Measurements from ENCODE around the gene ARHGEF17.
A peak's percentile ranks its signal among the peaks of the same experiment; 100 is the strongest.
"Not testable (repeated sequence)": the region's sequence is repeated elsewhere in the genome, so short reads cannot be mapped to it uniquely, and the experiment has no call there.

ARHGEF17 gene, protein sequence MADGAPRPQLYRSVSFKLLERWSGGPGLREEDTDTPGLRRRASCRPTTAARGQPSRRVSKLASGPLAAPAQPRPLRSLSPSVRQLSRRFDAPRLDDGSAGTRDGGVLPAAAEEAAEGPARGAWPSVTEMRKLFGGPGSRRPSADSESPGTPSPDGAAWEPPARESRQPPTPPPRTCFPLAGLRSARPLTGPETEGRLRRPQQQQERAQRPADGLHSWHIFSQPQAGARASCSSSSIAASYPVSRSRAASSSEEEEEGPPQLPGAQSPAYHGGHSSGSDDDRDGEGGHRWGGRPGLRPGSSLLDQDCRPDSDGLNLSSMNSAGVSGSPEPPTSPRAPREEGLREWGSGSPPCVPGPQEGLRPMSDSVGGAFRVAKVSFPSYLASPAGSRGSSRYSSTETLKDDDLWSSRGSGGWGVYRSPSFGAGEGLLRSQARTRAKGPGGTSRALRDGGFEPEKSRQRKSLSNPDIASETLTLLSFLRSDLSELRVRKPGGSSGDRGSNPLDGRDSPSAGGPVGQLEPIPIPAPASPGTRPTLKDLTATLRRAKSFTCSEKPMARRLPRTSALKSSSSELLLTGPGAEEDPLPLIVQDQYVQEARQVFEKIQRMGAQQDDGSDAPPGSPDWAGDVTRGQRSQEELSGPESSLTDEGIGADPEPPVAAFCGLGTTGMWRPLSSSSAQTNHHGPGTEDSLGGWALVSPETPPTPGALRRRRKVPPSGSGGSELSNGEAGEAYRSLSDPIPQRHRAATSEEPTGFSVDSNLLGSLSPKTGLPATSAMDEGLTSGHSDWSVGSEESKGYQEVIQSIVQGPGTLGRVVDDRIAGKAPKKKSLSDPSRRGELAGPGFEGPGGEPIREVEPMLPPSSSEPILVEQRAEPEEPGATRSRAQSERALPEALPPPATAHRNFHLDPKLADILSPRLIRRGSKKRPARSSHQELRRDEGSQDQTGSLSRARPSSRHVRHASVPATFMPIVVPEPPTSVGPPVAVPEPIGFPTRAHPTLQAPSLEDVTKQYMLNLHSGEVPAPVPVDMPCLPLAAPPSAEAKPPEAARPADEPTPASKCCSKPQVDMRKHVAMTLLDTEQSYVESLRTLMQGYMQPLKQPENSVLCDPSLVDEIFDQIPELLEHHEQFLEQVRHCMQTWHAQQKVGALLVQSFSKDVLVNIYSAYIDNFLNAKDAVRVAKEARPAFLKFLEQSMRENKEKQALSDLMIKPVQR (N-terminal part only)

DNA sequence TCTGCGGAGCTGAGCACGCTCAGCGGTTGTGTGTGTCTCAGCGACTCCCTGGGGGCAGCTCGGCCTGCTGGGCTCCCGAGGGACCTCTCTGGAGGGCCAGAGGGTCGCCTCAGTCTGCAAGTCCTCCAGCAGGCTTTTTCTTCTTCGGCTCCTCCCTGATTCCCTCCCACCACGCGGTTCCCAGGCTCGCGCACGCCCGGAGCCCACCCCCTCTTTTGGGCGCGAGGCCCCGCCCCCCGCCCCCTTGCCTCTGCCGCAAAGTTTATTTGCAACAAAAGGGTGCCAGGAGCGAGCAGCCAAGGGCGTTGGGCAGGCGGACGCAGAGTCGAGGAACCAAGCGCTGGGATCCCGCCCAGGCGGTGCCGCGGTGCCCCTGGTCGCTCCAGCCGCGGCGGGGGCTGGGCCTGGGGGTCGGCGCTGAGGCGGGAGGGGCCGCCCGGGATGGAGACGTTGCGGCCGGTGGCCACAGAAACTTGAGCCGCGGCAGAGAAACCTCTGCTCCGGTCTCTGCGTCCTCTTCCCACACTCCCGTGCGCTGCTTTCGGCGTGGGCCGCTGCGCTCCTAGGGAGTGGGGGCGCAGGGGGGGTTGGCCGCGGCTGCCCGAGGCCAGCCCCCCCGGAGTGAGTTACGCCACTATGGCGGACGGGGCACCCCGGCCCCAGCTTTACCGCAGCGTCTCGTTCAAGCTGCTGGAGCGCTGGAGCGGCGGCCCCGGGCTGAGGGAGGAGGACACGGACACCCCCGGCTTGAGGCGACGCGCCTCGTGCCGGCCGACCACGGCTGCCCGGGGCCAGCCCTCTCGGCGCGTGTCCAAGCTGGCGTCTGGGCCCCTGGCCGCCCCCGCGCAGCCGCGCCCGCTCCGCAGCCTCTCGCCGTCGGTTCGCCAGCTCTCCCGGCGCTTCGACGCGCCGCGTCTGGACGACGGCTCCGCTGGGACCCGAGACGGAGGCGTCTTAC lies at the start of gene ARHGEF17:
Gene ARHGEF17 (plus strand): TSS at position 274 of the 958 bp plus-strand sequence. CDS start 363 bp downstream, at position 637.
- DNase-seq (ENCODE audit: low read depth in 2 of 2) = peak in 1 of 2 donors; percentile 27

DNA sequence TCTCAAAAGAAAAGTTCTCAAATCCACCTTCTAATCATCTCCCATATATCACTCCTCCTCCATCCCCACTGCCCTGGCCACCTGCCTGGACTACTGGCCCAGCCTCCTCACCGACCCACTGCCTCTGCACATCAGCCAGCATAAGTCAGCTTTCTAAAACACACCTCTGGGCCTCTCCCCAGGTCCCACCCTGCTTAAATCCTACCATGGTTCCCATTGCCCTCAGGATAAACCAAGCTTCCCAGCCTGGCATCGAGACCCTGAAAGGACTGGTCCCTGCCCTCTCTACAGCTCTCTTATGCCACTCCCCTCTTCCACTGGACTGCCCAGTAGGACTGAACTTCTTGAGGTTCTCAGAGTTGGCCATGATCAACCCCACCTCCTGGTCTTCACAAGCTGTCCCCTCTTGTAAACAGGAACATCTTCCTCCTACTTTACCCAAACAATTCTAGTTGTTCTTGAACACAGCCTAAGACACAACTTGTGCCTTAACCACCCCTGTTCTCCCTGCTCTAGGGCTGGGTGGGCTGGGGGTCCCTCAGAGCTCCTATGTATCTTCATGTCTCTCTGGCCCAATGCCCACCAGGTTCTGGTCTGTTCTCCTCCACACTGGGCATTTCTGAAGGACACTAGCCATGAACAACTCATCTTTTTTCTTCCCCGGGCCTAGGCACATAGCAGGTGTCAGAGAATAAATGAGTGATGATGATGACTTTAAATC lies 48.5 kb upstream of the ARHGEF17 start:
- no peak for DNase-seq (ENCODE audit: low read depth in 2 of 2)

- no peak for DNase-seq (ENCODE audit: low read depth in 2 of 2)
These were observed 48.0 kb upstream of the ARHGEF17 start for GRCh38 chr11:73260127-73260457.

DNA sequence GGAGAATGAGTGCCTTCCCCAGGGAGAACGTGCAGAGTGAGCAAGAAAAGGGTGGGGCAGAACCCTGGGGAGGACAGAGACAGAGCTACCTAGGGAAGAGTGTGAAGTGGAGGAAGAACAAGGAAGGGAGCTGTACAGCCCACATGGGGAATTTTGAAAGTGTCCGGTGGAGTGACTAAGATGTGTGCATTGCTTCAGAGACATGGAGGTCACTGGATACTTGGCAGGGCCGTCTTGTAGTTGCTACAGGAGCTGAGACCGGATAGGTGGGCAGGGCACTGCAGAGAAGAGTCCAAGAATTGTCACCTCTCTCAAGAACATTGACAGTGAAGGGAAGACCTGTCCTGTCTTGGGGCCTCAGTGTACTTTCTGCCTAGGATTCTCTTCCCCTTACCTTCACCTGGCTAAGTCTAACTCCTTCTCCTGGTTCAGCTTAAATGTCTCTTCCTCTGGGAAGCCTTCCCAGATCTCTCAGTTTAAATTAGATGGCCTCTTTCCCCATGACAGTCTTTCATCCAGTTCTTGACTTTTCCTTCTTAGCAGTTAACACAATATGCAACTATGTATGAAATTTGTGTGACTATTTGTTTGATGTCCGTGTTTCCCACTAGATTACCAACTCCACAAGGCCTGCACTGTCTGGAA lies 45.1 kb upstream of the ARHGEF17 start:
- DNase-seq (ENCODE audit: low read depth in 2 of 2) = no peak

DNA sequence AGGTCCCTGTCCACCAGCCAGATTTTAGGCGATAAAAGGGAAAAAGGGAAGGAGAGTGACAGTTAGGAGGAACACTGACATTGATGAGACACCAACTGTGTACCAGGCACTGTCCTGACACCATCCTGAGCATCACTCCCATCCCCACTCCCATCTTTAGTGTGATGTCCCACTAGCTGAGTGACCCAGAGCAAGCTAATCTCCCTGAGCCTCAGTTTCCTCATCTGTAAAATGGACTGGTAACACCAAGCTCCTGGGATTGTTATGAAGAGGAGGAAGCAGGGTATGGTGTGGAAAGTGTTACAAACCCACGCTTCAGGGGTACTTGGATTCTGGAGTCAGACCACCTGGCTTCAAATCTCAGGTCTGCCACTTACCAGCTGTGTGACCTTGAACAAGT lies 44.4 kb upstream of the ARHGEF17 start:
- DNase-seq (ENCODE audit: low read depth in 2 of 2) = no peak

- DNase-seq (ENCODE audit: low read depth in 2 of 2) = no peak
These were observed 42.7 kb upstream of the ARHGEF17 start for GRCh38 chr11:73265278-73265810.

DNA sequence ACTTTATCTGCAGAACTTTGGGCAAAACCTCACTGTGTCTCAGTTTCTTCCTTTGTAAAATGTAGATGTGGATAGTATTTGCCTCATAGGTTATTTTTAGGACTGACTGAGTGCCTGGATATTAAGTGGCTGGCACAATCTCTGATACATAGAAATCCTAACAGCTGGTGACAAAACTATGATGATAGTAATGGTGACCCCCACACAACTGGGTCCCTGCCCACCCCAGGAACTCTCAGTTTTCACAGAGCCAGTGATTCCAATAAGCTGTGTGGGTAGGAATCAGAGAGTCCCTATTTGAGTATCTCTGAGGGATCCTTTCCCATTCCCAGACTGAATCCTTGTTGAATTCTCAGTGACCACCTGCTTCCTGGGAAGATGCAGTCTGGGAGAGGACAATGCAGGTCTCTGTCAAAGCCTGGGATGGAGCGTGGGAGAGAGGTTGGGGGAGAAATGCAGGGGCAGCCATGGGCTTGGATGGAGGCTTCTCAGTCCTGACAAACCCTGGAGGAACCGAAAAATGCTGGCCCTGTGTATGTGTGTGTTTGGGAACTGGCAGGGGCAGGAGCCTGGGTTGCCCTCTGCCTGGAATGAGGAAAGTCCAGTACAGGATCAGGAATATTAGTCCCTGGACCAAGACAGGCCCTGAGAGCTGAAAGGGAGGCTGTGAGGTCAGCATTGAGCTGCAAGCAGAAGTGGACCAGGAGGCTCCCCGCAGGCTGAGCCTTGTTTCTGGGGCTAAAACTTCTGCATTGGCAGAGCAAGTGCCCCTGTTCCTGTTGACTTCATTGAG lies 42.0 kb upstream of the ARHGEF17 start:
- no peak for DNase-seq (ENCODE audit: low read depth in 2 of 2)

- DNase-seq (ENCODE audit: low read depth in 2 of 2) = no peak
These were observed 41.4 kb upstream of the ARHGEF17 start for GRCh38 chr11:73266646-73267020.

DNA sequence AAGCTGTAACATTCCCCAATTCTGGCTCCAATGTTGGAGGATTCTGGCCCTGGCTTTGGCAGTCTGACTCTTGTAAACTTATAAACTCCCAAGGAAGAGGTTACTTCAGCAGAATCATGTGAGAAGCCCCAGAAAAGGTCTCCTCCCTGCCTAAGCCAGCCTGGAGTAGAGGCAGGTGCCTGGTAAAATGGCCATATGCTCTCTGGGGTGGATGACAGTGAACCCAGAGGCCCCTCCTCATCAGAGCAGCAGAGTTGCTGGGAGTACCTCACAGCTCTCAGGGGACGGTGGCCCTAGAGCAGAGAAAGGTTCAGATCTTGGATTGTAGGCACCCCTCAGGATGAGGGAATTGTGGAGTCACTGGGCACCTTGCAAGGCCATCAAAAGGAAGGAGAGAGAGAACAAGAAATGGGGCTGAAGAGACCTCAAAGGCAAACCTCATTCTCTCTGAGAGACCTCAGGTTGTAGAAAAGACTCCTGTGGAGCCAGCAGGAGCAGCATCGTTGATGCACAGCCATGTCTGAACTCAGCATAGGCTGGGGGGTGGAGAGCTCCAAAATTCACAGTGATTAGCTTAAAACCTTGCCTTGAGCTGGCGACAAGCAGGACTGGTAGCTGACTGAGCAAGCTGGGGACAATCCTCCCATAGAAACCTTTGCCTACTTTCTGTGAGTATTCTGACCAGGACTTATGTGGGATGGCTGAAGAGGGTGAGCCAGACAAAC lies 40.8 kb upstream of the ARHGEF17 start:
- DNase-seq (ENCODE audit: low read depth in 2 of 2) = no peak

DNA sequence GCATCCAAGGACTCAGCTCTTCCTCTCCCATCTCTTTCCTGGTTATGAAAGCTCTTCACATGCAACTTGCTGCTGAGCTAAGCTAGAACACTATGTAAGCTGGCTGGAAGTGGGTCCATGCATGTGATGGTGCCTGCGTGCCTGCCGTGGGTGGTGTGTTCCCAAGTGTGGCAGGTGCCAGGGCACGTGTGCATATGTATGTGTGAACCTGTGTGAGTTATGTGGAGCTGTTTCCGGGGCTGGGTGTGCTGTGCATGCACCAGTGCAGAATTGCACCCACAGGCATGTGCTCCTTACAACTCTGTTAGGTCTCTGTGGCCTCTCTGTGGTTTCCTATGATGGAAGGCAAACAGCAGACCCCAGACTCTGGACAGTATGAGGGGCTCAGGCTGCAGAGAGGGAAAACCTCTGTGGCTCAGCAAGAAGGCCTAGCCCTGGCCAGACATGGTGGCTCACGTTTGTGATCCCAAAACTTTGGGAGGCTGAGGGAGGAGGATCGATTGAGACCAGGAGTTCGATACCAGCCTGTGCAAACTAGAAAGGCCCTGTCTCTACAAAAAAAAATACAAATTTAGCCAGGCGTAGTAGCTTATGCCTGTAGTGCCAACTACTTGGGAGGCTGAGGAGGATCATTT lies 40.1 kb upstream of the ARHGEF17 start:
- DNase-seq (ENCODE audit: low read depth in 2 of 2) = no peak

DNA sequence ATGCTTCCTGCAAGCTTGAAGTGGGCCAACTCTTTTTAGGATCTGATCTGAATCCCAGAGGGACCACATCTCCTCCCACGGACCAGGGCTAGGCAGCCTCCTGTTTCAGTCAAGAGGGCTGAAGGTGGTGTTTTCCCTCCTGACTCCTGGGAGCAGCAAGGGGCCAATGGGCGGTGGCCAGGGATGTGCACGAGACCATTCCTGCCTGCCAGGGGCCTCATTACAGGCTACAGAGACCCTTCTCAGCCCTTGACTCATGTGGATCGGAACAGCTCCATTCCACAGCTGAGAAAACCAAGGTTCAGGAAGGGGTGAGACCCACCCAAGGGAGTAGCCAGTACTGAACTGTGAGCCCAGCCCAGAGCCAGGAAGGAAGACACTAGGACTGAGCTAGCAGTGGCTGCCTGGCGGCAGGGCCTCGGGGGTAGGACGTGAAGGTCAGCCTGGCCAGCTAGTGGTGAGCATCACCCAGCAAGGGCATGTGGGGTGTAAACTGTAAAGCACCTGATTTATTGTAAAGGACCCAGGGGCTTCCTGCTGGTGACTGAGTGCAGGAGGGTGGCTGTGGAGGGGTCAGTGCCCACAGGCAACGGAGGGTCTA lies 39.3 kb upstream of the ARHGEF17 start:
- DNase-seq (ENCODE audit: low read depth in 2 of 2) = no peak

DNA sequence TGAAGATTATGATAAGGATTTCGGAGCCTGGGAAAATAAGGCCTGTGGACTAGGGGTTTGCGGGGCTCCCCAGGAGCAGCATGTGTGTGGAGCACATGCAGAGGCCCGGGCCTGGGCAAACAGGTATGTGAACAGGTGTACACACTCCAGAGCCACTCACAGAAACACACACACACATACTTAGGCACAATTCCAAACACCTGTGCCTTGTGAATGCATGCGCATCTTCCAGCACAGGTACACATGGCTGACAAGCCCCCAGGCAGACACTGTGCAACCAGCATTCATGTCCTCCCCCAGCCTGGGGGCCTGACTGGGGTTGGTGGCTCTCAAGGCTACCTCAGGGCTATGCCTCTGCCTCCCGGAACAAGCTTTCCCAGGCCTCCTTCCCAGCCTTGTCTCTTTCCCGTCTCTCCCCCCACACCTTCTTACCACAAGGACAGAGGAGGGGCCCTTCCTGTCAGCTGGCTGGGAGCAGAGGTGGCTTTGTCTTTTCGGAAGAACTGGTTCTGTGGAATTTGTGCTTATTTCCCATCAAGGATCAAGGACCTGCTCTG lies 38.5 kb upstream of the ARHGEF17 start:
- DNase-seq (ENCODE audit: low read depth in 2 of 2) = no peak

- DNase-seq (ENCODE audit: low read depth in 2 of 2) = no peak
These were observed 37.8 kb upstream of the ARHGEF17 start for GRCh38 chr11:73270016-73270854.

DNA sequence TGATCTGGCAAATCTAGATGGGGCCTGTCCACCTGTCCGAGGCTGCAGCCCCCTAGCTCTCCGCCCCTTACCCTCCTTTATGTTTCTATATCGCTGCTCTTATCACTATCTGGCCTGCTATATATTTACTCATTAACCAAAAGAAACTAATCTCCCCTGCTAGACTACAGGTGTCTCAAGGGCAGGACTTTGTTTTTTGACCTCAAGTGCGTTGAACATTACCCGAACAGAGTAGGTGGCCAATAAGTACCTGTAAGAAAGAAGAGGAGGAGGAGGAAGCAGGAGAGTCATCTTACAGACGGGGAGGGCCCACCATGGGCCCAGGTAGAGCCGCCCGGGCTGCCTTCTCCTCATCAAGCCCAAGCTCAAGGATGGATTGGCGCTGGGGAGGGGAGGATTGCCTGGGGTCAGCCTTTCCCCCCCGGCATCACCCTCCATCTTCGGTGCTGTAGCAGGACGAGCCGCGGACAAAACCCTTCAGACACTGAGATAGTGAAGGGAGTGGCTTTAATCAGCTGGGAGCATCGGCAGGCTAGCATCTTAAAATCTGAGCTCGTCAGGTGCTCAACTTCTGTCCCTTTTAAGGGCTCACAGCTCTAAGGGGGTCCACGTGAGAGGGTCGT lies 37.1 kb upstream of the ARHGEF17 start:
- DNase-seq (ENCODE audit: low read depth in 2 of 2) = no peak

DNA sequence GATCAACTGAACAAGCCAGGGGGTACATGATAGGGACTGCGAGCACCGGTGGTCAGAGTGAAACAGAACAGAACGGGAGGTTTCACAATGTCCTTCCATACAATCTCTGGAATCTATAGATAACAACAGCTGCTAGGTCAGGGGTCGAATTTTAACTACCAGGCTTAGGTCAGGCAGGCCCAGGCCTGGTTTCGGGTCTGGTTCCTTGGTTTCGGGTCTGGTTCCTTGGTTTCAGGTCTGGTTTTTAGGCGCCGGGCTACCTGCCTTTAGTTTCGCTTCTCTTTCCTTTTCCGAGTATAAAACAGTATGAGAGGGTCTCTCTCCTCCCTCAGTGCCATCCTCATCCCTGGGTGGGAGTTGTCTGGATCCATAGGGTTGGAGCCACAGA lies 36.6 kb upstream of the ARHGEF17 start:
- not testable (repeated sequence) for DNase-seq (ENCODE audit: low read depth in 2 of 2)
